ENCODE data around the gene UNC13D. TPM values are rescaled to one million over a fixed set of nuclear protein-coding genes. Genes with fewer than 3 reads are reported as not detected.
"Not testable (repeated sequence)": the region's sequence is repeated elsewhere in the genome, so short reads cannot be mapped to it uniquely, and the experiment has no call there.

Gene UNC13D
- polyA plus RNA-seq, 1 donor, result 5.4 TPM

GRCh38 chr17:75821552-75821951 is 22.7 kb downstream of the UNC13D start:
- no peak for DNase-seq

GRCh38 chr17:75820094-75821080 is 23.8 kb downstream of the UNC13D start:
- no peak for DNase-seq

- no peak for DNase-seq
Observed at GRCh38 chr17:75819678-75820077, 24.5 kb downstream of the UNC13D start.

GRCh38 chr17:75819116-75819515 is 25.1 kb downstream of the UNC13D start:
- DNase-seq, result no peak

- DNase-seq, result no peak
Observed at GRCh38 chr17:75818326-75818885, 25.8 kb downstream of the UNC13D start.

- DNase-seq, result no peak
Observed at GRCh38 chr17:75817571-75817970, 26.6 kb downstream of the UNC13D start.

- no peak for DNase-seq
Observed at GRCh38 chr17:75816693-75817092, 27.5 kb downstream of the UNC13D start.

GRCh38 chr17:75815399-75815798 is 28.8 kb downstream of the UNC13D start:
- DNase-seq, result no peak

GRCh38 chr17:75814900-75815373 is 29.3 kb downstream of the UNC13D start:
- no peak for DNase-seq

GRCh38 chr17:75814021-75814395 is 30.2 kb downstream of the UNC13D start:
- DNase-seq, result no peak

- DNase-seq, result no peak
Observed at GRCh38 chr17:75813081-75814020, 30.9 kb downstream of the UNC13D start.

GRCh38 chr17:75812096-75813013 is 31.8 kb downstream of the UNC13D start:
- DNase-seq, result no peak

- DNase-seq, result no peak
Observed at GRCh38 chr17:75811174-75811573, 33.0 kb downstream of the UNC13D start.

GRCh38 chr17:75810756-75811155 is 33.4 kb downstream of the UNC13D start:
- not testable (repeated sequence) for DNase-seq

GRCh38 chr17:75810216-75810615 is 34.0 kb downstream of the UNC13D start:
- DNase-seq, result no peak

- DNase-seq, result no peak
Observed at GRCh38 chr17:75809631-75810111, 34.5 kb downstream of the UNC13D start.

- no peak for DNase-seq
Observed at GRCh38 chr17:75808905-75809621, 35.1 kb downstream of the UNC13D start.

- DNase-seq, result no peak
Observed at GRCh38 chr17:75808549-75808904, 35.7 kb downstream of the UNC13D start.

- no peak for DNase-seq
Observed at GRCh38 chr17:75807861-75808260, 36.3 kb downstream of the UNC13D start.

GRCh38 chr17:75806822-75807500 is 37.2 kb downstream of the UNC13D start:
- no peak for DNase-seq
